Effector memory CD4-positive, alpha-beta T cell (primary cell): ENCODE data around the gene KRTDAP.

Experiments
- DNase-seq, 3 donors: peaks; one replicate each; pipeline ENCODE4 v3.0.0-alpha.2; 2020
- H3K27ac ChIP-seq: 2 replicates; pipeline ENCODE4 v1.7.0; 2013; ENCODE audit warnings: mild to moderate bottlenecking, low read length, moderate library complexity; ENCODE audit not compliant: insufficient read depth, poor library complexity, severe bottlenecking
- H3K27me3 ChIP-seq: replicated peaks from 2 replicates; pipeline ENCODE4 v1.7.0; 2013; ENCODE audit warnings: mild to moderate bottlenecking, low read length; ENCODE audit not compliant: insufficient read depth, control insufficient read depth, poor library complexity, severe bottlenecking
- H3K36me3 ChIP-seq: 2 replicates; pipeline ENCODE4 v1.7.0; 2013; ENCODE audit warnings: mild to moderate bottlenecking, low read length, moderate library complexity; ENCODE audit not compliant: control insufficient read depth, insufficient read depth
- H3K4me1 ChIP-seq: 2 replicates; pipeline ENCODE4 v1.7.0; 2013; ENCODE audit warnings: low read length, mild to moderate bottlenecking; ENCODE audit not compliant: control insufficient read depth, insufficient read depth, poor library complexity, severe bottlenecking
- H3K4me3 ChIP-seq: 2 replicates; pipeline ENCODE4 v1.7.0; 2013; ENCODE audit warnings: low read length, low read depth, mild to moderate bottlenecking; ENCODE audit not compliant: insufficient read depth, poor library complexity, severe bottlenecking
- H3K9me3 ChIP-seq: 2 replicates; pipeline ENCODE4 v1.7.0; 2013; ENCODE audit warnings: mild to moderate bottlenecking, low read length, moderate library complexity; ENCODE audit not compliant: control insufficient read depth

Gene KRTDAP

GRCh38 chr19:35525873-35526272, 35.6 kb upstream of the KRTDAP start:
- Histone ChIP-seq H3K4me3 (no peak overlapping the region), H3K27me3 (peaks cover 7% of the 10 kb centered on the region), H3K9me3 (no peaks in the 10 kb centered on the region), H3K4me1 (no peaks in the 10 kb centered on the region), H3K27ac (no peak overlapping the region), H3K36me3 (no peaks in the 10 kb centered on the region)
- no peak for DNase-seq

GRCh38 chr19:35524181-35524837, 34.0 kb upstream of the KRTDAP start:
- peaks cover 4% of the 10 kb centered on the region for H3K27me3 ChIP-seq
- H3K4me3 ChIP-seq, result no peak overlapping the region
- H3K9me3 ChIP-seq, result no peaks in the 10 kb centered on the region
- no peaks in the 10 kb centered on the region for H3K36me3 ChIP-seq
- H3K27ac ChIP-seq, result no peak overlapping the region
- no peaks in the 10 kb centered on the region for H3K4me1 ChIP-seq
- no peak for DNase-seq

GRCh38 chr19:35522745-35523327, 32.6 kb upstream of the KRTDAP start:
- Histone ChIP-seq H3K4me3 (no peak overlapping the region), H3K27me3 (no peaks in the 10 kb centered on the region), H3K36me3 (no peaks in the 10 kb centered on the region), H3K9me3 (no peaks in the 10 kb centered on the region), H3K27ac (no peak overlapping the region), H3K4me1 (no peaks in the 10 kb centered on the region)
- DNase-seq, result no peak

- H3K4me1 ChIP-seq, result no peaks in the 10 kb centered on the region
- DNase-seq, result no peak
- no peaks in the 10 kb centered on the region for H3K27me3 ChIP-seq
- no peaks in the 10 kb centered on the region for H3K9me3 ChIP-seq
- H3K4me3 ChIP-seq, result no peak overlapping the region
- H3K27ac ChIP-seq, result no peak overlapping the region
- H3K36me3 ChIP-seq, result no peaks in the 10 kb centered on the region
These were observed 31.0 kb upstream of the KRTDAP start for GRCh38 chr19:35521124-35521743.

- Histone ChIP-seq H3K27me3 (no peaks in the 10 kb centered on the region), H3K27ac (no peak overlapping the region), H3K36me3 (no peaks in the 10 kb centered on the region), H3K9me3 (no peaks in the 10 kb centered on the region), H3K4me1 (no peaks in the 10 kb centered on the region), H3K4me3 (no peak overlapping the region)
- DNase-seq, result no peak
These were observed 29.0 kb upstream of the KRTDAP start for GRCh38 chr19:35519291-35519690.

GRCh38 chr19:35518313-35518712, 28.0 kb upstream of the KRTDAP start:
- Histone ChIP-seq H3K9me3 (no peaks in the 10 kb centered on the region), H3K36me3 (no peaks in the 10 kb centered on the region), H3K27me3 (no peaks in the 10 kb centered on the region), H3K27ac (no peak overlapping the region), H3K4me1 (no peaks in the 10 kb centered on the region), H3K4me3 (no peak overlapping the region)
- no peak for DNase-seq

- no peak for DNase-seq
- H3K27ac ChIP-seq, result no peak overlapping the region
- no peaks in the 10 kb centered on the region for H3K27me3 ChIP-seq
- H3K4me1 ChIP-seq, result no peaks in the 10 kb centered on the region
- H3K4me3 ChIP-seq, result no peak overlapping the region
- H3K9me3 ChIP-seq, result no peaks in the 10 kb centered on the region
- no peaks in the 10 kb centered on the region for H3K36me3 ChIP-seq
These were observed 27.1 kb upstream of the KRTDAP start for GRCh38 chr19:35517342-35517741.

GRCh38 chr19:35516310-35516709, 26.0 kb upstream of the KRTDAP start:
- no peaks in the 10 kb centered on the region for H3K36me3 ChIP-seq
- no peaks in the 10 kb centered on the region for H3K4me1 ChIP-seq
- no peak for DNase-seq
- no peaks in the 10 kb centered on the region for H3K9me3 ChIP-seq
- no peak overlapping the region for H3K4me3 ChIP-seq
- H3K27ac ChIP-seq, result no peak overlapping the region
- H3K27me3 ChIP-seq, result no peaks in the 10 kb centered on the region

GRCh38 chr19:35514282-35514809, 24.1 kb upstream of the KRTDAP start:
- Histone ChIP-seq H3K9me3 (no peaks in the 10 kb centered on the region), H3K36me3 (no peaks in the 10 kb centered on the region), H3K4me1 (peaks cover 13% of the 10 kb centered on the region), H3K27ac (no peak overlapping the region), H3K27me3 (no peaks in the 10 kb centered on the region), H3K4me3 (no peak overlapping the region)
- no peak for DNase-seq

- no peak for DNase-seq
These were observed 23.5 kb upstream of the KRTDAP start, which contains the start of gene DMKN for GRCh38 chr19:35513628-35514281. DMKN (minus strand) TSS chr19:35513649; CDS start chr19:35513475, 174 bp downstream.

More at GRCh38 chr19:35513628-35514281, 23.5 kb upstream of the KRTDAP start, which contains the start of gene DMKN:
- peaks cover 16% of the 10 kb centered on the region for H3K4me1 ChIP-seq
- no peaks in the 10 kb centered on the region for H3K27me3 ChIP-seq
- no peaks in the 10 kb centered on the region for H3K36me3 ChIP-seq
- H3K27ac ChIP-seq, result no peak within 1 kb of the TSS
- no peaks in the 10 kb centered on the region for H3K9me3 ChIP-seq
- H3K4me3 ChIP-seq, result no peak within 1 kb of the TSS
